ENCODE data around the gene RAB36. TPM values are rescaled to one million over a fixed set of nuclear protein-coding genes. Genes with fewer than 3 reads are reported as not detected.

Gene RAB36
- total and polyA plus RNA-seq, 9 of the 15 experiments (the other 6 are each of a cell fraction or from before 2014, with no cell fraction given): 0.04 to 0.50 (median 0.08) TPM; not detected in 3

GRCh38 chr22:23161574-23161973 is 16.3 kb downstream of the RAB36 start:
- BruUV-seq (replicated peaks): no TSS peak

More at GRCh38 chr22:23161574-23161973, 16.3 kb downstream of the RAB36 start:
- H3K9me3 ChIP-seq (replicated peaks; ENCODE audit: control insufficient read depth, insufficient read depth, low read depth, low read length): no peaks in the 10 kb centered on the region
- intact Hi-C loops (cut with micrococcal nuclease): no loop called here
- no peak overlapping the region for H3K27ac ChIP-seq (ENCODE audit: extremely low read depth, low read depth, low read length)
- no peak overlapping the region for H2AFZ ChIP-seq (ENCODE audit: low read depth, low read length)
- TF ChIP-seq TBL1XR1 (IDR thresholded peaks at IDR 0.05; ENCODE audit: low read length in 2 of 2) (0 out of 4 replicates have a peak, but pooled peaks of 1 of the 2 experiments have one; percentile 12), EP400 (IDR thresholded peaks at IDR 0.05) (no peak), RCOR1 (IDR thresholded peaks at IDR 0.05; ENCODE audit: borderline replicate concordance in 1 of 2, low read depth in 2 of 2, low read length in 2 of 2) (peak in 1 of 2 experiments; percentile 3; a peak in 1 of 4 replicates), TCF7L2 (IDR thresholded peaks at IDR 0.05; ENCODE audit: low read depth, low read length) (0 out of 2 replicates have a peak, but pooled peaks have one; percentile 5), RFX5 (IDR thresholded peaks at IDR 0.05; ENCODE audit: low read depth, low read length) (0 out of 2 replicates have a peak, but pooled peaks have one; percentile 3), SP2 (IDR thresholded peaks at IDR 0.05; ENCODE audit: extremely low read depth, low read depth, low read length, poor library complexity, severe bottlenecking) (peak; percentile 25), ZKSCAN1 (IDR thresholded peaks at IDR 0.05; ENCODE audit: low read depth, low read length) (no peak), HMGXB4 (CRISPR knock-in tag; IDR thresholded peaks at IDR 0.05) (0 out of 2 replicates have a peak, but pooled peaks have one; percentile 11), CTCF (IDR thresholded peaks at IDR 0.05 in 2 of 3, conservative IDR thresholded peaks at IDR 0.05 in 1 of 3; ENCODE audit: insufficient read depth in 2 of 3, low read depth in 1 of 3, low read length in 3 of 3) (0 out of 6 replicates have a peak, but pooled peaks of 1 of the 3 experiments have one; percentile 14)
- no peak for DNase-seq (ENCODE audit: extremely low read depth in 1 of 4, low spot score in 3 of 4)
- H3K27me3 ChIP-seq (ENCODE audit: control insufficient read depth in 2 of 2, insufficient read depth in 2 of 2, low read length in 2 of 2): peaks cover 76 to 89% of the 10 kb centered on the region in 2 experiments
- peaks cover 80% of the 10 kb centered on the region for H4K20me1 ChIP-seq (replicated peaks; ENCODE audit: control insufficient read depth, insufficient read depth, low read length)
- 15% methylated on average over 13 of the region's 13 CpGs for WGBS (ENCODE audit: insufficient coverage, low coverage, missing lambda C conversion rate)
- CTCF ChIA-PET (ENCODE audit: low intra/inter-chr PET ratio): interaction anchor here (0.5 to 0.7 kb wide), 2 partner anchors 316 to 630 kb away, joined by 3 to 4 read pairs; no protein-coding TSS in a partner anchor
- in situ Hi-C loops (cut with MboI): loop anchor here (25.0 kb wide), 1 partner anchor 426 kb away; the partner anchor contains the start of gene IGLL1
- peak; percentile 11 for ATAC-seq
- peaks cover 4 to 27% of the 10 kb centered on the region in 2 experiments; a peak in 4 of 5 replicates for H3K4me1 ChIP-seq (replicated peaks in 1 of 2; ENCODE audit: control insufficient read depth in 2 of 2, insufficient read depth in 2 of 2, low read length in 2 of 2)
- POLR2A ChIA-PET: interaction anchor here (0.7 to 86.5 kb wide), 7 partner anchors 22 to 686 kb away, joined by 3 to 3476 read pairs (median 5); partner anchors contain the start of genes BCR and RAB36
- peak overlapping the region in 1 of 2 experiments; percentile 30; a peak in 2 of 4 replicates for H3K9ac ChIP-seq (ENCODE audit: insufficient read depth in 1 of 2, low read depth in 2 of 2, low read length in 2 of 2)
- no peaks in the 10 kb centered on the region for H3K36me3 ChIP-seq (ENCODE audit: control insufficient read depth, insufficient read depth, low read length)
- H3K9me1 ChIP-seq (ENCODE audit: control insufficient read depth, insufficient read depth, low read length): peaks cover 14% of the 10 kb centered on the region
- H3K4me3 ChIP-seq: no peak overlapping the region
- FAIRE-seq: no peak
- H3K4me2 ChIP-seq (ENCODE audit: insufficient read depth, low read length): no peak overlapping the region
- H3K79me2 ChIP-seq (ENCODE audit: control insufficient read depth, insufficient read depth, low read length): no peaks in the 10 kb centered on the region

Measured in K562 (cell line).